Right lobe of liver (tissue), 4 donors: ENCODE data around the gene PDZD4.

Experiments
- POLR2A ChIP-seq: fragments of 450-650 bp; IDR thresholded peaks from one replicate; pipeline ENCODE4 v1.6.1; 2017; ENCODE audit warnings: antibody characterized with exemption, mild to moderate bottlenecking
- TF ChIP-seq, protein P1 (sequence below), 4 donors: fragments of 200-600 bp in 3 of 4; fragments of 450-650 bp in 1 of 4; IDR thresholded peaks; one replicate each; pipeline versions ENCODE4 v1.5.1 to v1.8.0; 2016 to 2022; ENCODE audit warnings: antibody characterized with exemption in 4 of 4, mild to moderate bottlenecking in 2 of 4
- donor health status: DM: no; HTN: no; CAD: no.
- donor health status: DM: no; HTN: no; CAD: no.
- donor health status: DM: no; HTN: yes; CAD: no.

DNA sequence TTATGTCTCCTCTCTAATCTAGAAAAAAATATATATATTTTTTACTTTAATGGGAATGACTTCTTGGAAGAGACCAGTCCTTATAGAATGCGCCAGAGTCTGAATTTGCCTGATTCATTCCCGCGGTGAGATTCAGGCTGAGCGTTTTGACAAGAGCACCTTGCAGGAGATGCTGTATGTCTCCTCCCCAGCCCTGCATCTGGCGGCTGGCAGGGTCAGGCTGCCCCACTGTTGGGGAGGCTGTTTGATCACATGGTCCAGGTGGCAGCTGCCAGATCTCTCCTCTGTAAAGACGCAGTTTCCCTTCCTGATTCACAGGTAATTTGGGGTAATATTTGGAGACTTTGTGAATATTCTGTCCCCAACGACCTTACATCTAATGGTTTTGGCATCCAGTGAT is 9.7 kb downstream of the PDZD4 start:
- TF ChIP-seq, protein P1, sequence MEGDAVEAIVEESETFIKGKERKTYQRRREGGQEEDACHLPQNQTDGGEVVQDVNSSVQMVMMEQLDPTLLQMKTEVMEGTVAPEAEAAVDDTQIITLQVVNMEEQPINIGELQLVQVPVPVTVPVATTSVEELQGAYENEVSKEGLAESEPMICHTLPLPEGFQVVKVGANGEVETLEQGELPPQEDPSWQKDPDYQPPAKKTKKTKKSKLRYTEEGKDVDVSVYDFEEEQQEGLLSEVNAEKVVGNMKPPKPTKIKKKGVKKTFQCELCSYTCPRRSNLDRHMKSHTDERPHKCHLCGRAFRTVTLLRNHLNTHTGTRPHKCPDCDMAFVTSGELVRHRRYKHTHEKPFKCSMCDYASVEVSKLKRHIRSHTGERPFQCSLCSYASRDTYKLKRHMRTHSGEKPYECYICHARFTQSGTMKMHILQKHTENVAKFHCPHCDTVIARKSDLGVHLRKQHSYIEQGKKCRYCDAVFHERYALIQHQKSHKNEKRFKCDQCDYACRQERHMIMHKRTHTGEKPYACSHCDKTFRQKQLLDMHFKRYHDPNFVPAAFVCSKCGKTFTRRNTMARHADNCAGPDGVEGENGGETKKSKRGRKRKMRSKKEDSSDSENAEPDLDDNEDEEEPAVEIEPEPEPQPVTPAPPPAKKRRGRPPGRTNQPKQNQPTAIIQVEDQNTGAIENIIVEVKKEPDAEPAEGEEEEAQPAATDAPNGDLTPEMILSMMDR (IDR thresholded peaks at IDR 0.05) = no peak
- TF ChIP-seq POLR2A = no peak
